Calu3 (cell line): ENCODE data around the gene OSTN. TPM values are rescaled to one million over a fixed set of nuclear protein-coding genes. Genes with fewer than 3 reads are reported as not detected.

Experiments
- BruUV-seq: library from RNA; stranded (reverse); fragments of 400-500 nt; replicated peaks from 2 replicates; lab custom pipeline; 2021; lab: Mats Ljungman, UMichigan
- CTCF ChIA-PET: fragments of 300-600 bp; sonication (Branson Sonifier 250); formaldehyde crosslinking; loops from one replicate; lab custom pipeline; 2022; ENCODE audit warnings: antibody characterized with exemption; lab: Charles Lee
- DNase-seq: peaks from one replicate; pipeline ENCODE4 v3.0.0; 2022
- H3K27ac Mint-ChIP-seq: one replicate; pipeline ENCODE4 v1.8.0; 2022; ENCODE audit warnings: mixed read lengths; ENCODE audit not compliant: unreplicated experiment
- H3K27me3 Mint-ChIP-seq: one replicate; pipeline ENCODE4 v1.8.0; 2022; ENCODE audit warnings: mixed read lengths; ENCODE audit not compliant: unreplicated experiment
- H3K36me3 Mint-ChIP-seq: one replicate; pipeline ENCODE4 v1.8.0; 2022; ENCODE audit warnings: mild to moderate bottlenecking, moderate library complexity, mixed read lengths; ENCODE audit not compliant: insufficient read depth, unreplicated experiment
- H3K4me1 Mint-ChIP-seq: one replicate; pipeline ENCODE4 v1.8.0; 2022; ENCODE audit warnings: mild to moderate bottlenecking, low read depth, mixed read lengths; ENCODE audit not compliant: unreplicated experiment
- H3K4me3 Mint-ChIP-seq: one replicate; pipeline ENCODE4 v1.8.0; 2022; ENCODE audit warnings: mild to moderate bottlenecking, low read depth, moderate library complexity, mixed read lengths; ENCODE audit not compliant: unreplicated experiment
- H3K9me3 Mint-ChIP-seq: one replicate; pipeline ENCODE4 v1.8.0; 2022; ENCODE audit warnings: low read depth, mixed read lengths; ENCODE audit not compliant: unreplicated experiment
- CTCF ChIP-seq: fragments of 200-600 bp; IDR thresholded peaks from one replicate; pipeline ENCODE4 v1.8.0; 2022; ENCODE audit warnings: antibody characterized with exemption; ENCODE audit not compliant: unreplicated experiment
- intact Hi-C: fragments of 100-400 bp; cut with micrococcal nuclease; formaldehyde crosslinking; loops from one replicate; pipeline ENCODE4 v1.10.0; 2022; ENCODE audit not compliant: unreplicated experiment
- total RNA-seq: library from RNA; stranded (reverse); gene quantifications from 2 replicates; pipeline ENCODE4 v1.2.3, GENCODE V29; 2022

OSTN gene
- total RNA-seq, 1 experiment from 2014 or later: not detected

GRCh38 chr3:191256405-191256804 lies 57.4 kb downstream of the OSTN start:
- H3K9me3 Mint-ChIP-seq: no peaks in the 10 kb centered on the region
- H3K4me3 Mint-ChIP-seq: no peak overlapping the region
- CTCF ChIA-PET: interaction anchor here (0.7 kb wide), 1 partner anchor 9 kb away, joined by 11 read pairs; no protein-coding TSS in a partner anchor
- no peak for TF ChIP-seq CTCF
- no peak overlapping the region for H3K27ac Mint-ChIP-seq
- BruUV-seq: no TSS peak
- no peaks in the 10 kb centered on the region for H3K27me3 Mint-ChIP-seq
- intact Hi-C loops: no loop called here
- H3K36me3 Mint-ChIP-seq: no peaks in the 10 kb centered on the region
- H3K4me1 Mint-ChIP-seq: peaks cover 8% of the 10 kb centered on the region
- DNase-seq: no peak

- H3K4me3 Mint-ChIP-seq: no peak overlapping the region
- no peaks in the 10 kb centered on the region for H3K9me3 Mint-ChIP-seq
- no TSS peak for BruUV-seq
- CTCF ChIA-PET: no interaction called here
- peaks cover 8% of the 10 kb centered on the region for H3K4me1 Mint-ChIP-seq
- DNase-seq: no peak
- TF ChIP-seq CTCF: no peak
- H3K27me3 Mint-ChIP-seq: no peaks in the 10 kb centered on the region
- intact Hi-C loops: no loop called here
- no peak overlapping the region for H3K27ac Mint-ChIP-seq
- H3K36me3 Mint-ChIP-seq: no peaks in the 10 kb centered on the region
These were observed 58.2 kb downstream of the OSTN start for GRCh38 chr3:191257286-191257685.

GRCh38 chr3:191259486-191259885 lies 60.4 kb downstream of the OSTN start:
- no peak for TF ChIP-seq CTCF
- no peaks in the 10 kb centered on the region for H3K27me3 Mint-ChIP-seq
- H3K4me3 Mint-ChIP-seq: no peak overlapping the region
- no TSS peak for BruUV-seq
- no peaks in the 10 kb centered on the region for H3K36me3 Mint-ChIP-seq
- intact Hi-C loops: no loop called here
- H3K27ac Mint-ChIP-seq: no peak overlapping the region
- CTCF ChIA-PET: interaction anchor here (1.0 kb wide), 1 partner anchor 24 kb away, joined by 3 read pairs; no protein-coding TSS in a partner anchor
- H3K4me1 Mint-ChIP-seq: peaks cover 8% of the 10 kb centered on the region
- no peaks in the 10 kb centered on the region for H3K9me3 Mint-ChIP-seq
- DNase-seq: no peak

GRCh38 chr3:191260431-191261303 lies 61.6 kb downstream of the OSTN start:
- no peaks in the 10 kb centered on the region for H3K27me3 Mint-ChIP-seq
- TF ChIP-seq CTCF: no peak
- no peaks in the 10 kb centered on the region for H3K9me3 Mint-ChIP-seq
- CTCF ChIA-PET: interaction anchor here (1.6 kb wide), 1 partner anchor 183 kb away, joined by 3 read pairs; no protein-coding TSS in a partner anchor
- no peak overlapping the region for H3K4me3 Mint-ChIP-seq
- no TSS peak for BruUV-seq
- DNase-seq: no peak
- intact Hi-C loops: no loop called here
- no peaks in the 10 kb centered on the region for H3K36me3 Mint-ChIP-seq
- no peak overlapping the region for H3K27ac Mint-ChIP-seq
- H3K4me1 Mint-ChIP-seq: peaks cover 8% of the 10 kb centered on the region
